SHP77 (cell line): ENCODE measurements around the gene E2F2.

ENCODE experiments used
- DNase-seq, 2 experiments: peaks; one replicate each; lab custom pipeline; 2025; lab: John Stamatoyannopoulos, UW

E2F2 gene

GRCh38 chr1:23484253-23485001, 46.6 kb downstream of the E2F2 start:
- DNase-seq: peak; percentile 74 to 77

GRCh38 chr1:23483321-23484252, 47.4 kb downstream of the E2F2 start, which contains the start of gene ASAP3:
TSS of gene ASAP3 (minus strand) at chr1:23484179. CDS start at chr1:23484133, 46 bp downstream.
- DNase-seq: no peak

- DNase-seq: no peak
Observed at GRCh38 chr1:23481904-23482303, 49.1 kb downstream of the E2F2 start.

GRCh38 chr1:23481026-23481597, 49.9 kb downstream of the E2F2 start:
- DNase-seq: no peak

- DNase-seq: no peak
Observed at GRCh38 chr1:23480187-23481025, 50.6 kb downstream of the E2F2 start.

- no peak for DNase-seq
Observed at GRCh38 chr1:23479666-23479941, 51.4 kb downstream of the E2F2 start.

- no peak for DNase-seq
Observed at GRCh38 chr1:23478896-23479665, 52.0 kb downstream of the E2F2 start.

- DNase-seq: no peak
Observed at GRCh38 chr1:23477359-23478144, 53.5 kb downstream of the E2F2 start.

GRCh38 chr1:23475641-23476040, 55.4 kb downstream of the E2F2 start:
- no peak for DNase-seq

- no peak for DNase-seq
Observed at GRCh38 chr1:23475134-23475628, 55.9 kb downstream of the E2F2 start.

GRCh38 chr1:23473037-23473800, 57.8 kb downstream of the E2F2 start:
- no peak for DNase-seq

GRCh38 chr1:23472351-23473036, 58.5 kb downstream of the E2F2 start:
- DNase-seq: no peak

GRCh38 chr1:23471473-23472075, 59.5 kb downstream of the E2F2 start:
- no peak for DNase-seq

- DNase-seq: no peak
Observed at GRCh38 chr1:23470282-23471070, 60.6 kb downstream of the E2F2 start.

GRCh38 chr1:23469372-23469982, 61.6 kb downstream of the E2F2 start:
- no peak for DNase-seq

GRCh38 chr1:23466423-23466989, 64.5 kb downstream of the E2F2 start:
- no peak for DNase-seq

- no peak for DNase-seq
Observed at GRCh38 chr1:23463286-23463685, 67.7 kb downstream of the E2F2 start.
